Stomach (tissue), 9 donors: Measurements from ENCODE around the gene DPP10. TPM values are rescaled to one million over a fixed set of nuclear protein-coding genes. Genes with fewer than 3 reads are reported as not detected.

Experiments used
- DNase-seq, 2 donors: peaks; one replicate each; pipeline versions ENCODE4 v3.0.0 to v3.0.0-alpha.2; 2013 to 2019
- H3K27ac ChIP-seq, 5 donors: fragments of 200-600 bp in 4 of 5; sonication (generic) in 4 of 5; one replicate each; pipeline ENCODE4 v1.5.1; 2013 to 2019; ENCODE audit warnings: mild to moderate bottlenecking in 1 of 5, moderate library complexity in 1 of 5
- H3K27me3 ChIP-seq, 3 donors: fragments of 200-600 bp; sonication (generic); one replicate each; pipeline ENCODE4 v1.5.1; 2017 to 2019; ENCODE audit warnings: mixed run types in 1 of 3
- H3K36me3 ChIP-seq, 4 donors: fragments of 200-600 bp; sonication (generic); 1 replicate in 3 of 4; 2 replicates in 1 of 4; pipeline ENCODE4 v1.5.1; 2016 to 2019
- H3K4me1 ChIP-seq, 4 donors: fragments of 200-600 bp; sonication (generic); one replicate each; pipeline ENCODE4 v1.5.1; 2016 to 2019
- H3K4me3 ChIP-seq, 4 donors: fragments of 200-600 bp; sonication (generic) in 3 of 4; one replicate each; pipeline ENCODE4 v1.5.1; 2016 to 2019; ENCODE audit warnings: mild to moderate bottlenecking in 1 of 4
- H3K9me3 ChIP-seq, 4 donors: fragments of 200-600 bp; sonication (generic); one replicate each; pipeline ENCODE4 v1.5.1; 2016 to 2019
- CTCF ChIP-seq, 7 experiments: fragments of 450-650 bp in 4 of 7; fragments of 200-600 bp in 3 of 7; sonication (generic) in 3 of 7; IDR thresholded peaks; one replicate each; pipeline ENCODE4 v1.5.1; 2016 to 2019; ENCODE audit warnings: antibody characterized with exemption in 7 of 7, control low read depth in 2 of 7, mild to moderate bottlenecking in 1 of 7
- EP300 ChIP-seq: sonication (generic); formaldehyde crosslinking; IDR thresholded peaks from one replicate; pipeline ENCODE4 v1.6.1; 2017; ENCODE audit warnings: antibody characterized with exemption
- POLR2A ChIP-seq, 4 donors: fragments of 450-650 bp; IDR thresholded peaks; one replicate each; pipeline ENCODE4 v1.6.1; 2016; ENCODE audit warnings: antibody characterized with exemption in 4 of 4, control low read depth in 2 of 4, mild to moderate bottlenecking in 1 of 4, moderate library complexity in 1 of 4
- POLR2AphosphoS5 ChIP-seq, 3 donors: sonication (generic); formaldehyde crosslinking; IDR thresholded peaks; one replicate each; pipeline ENCODE4 v1.6.1; 2016; ENCODE audit warnings: antibody characterized with exemption in 3 of 3
- WGBS, 5 donors: extraction: QIAGEN DNeasy Blood & Tissue Kit in 3 of 5; methylation state at CpG; one replicate each; pipeline versions ENCODE4 v1.1.5 to v1.1.7; 2013 to 2018; 5-methylcytosine and 5-hydroxymethylcytosine counted together
- intact Hi-C: fragments of 100-400 bp; cut with DNase I; formaldehyde crosslinking; loops from one replicate; pipeline ENCODE4 v1.15.1; 2023; ENCODE audit warnings: low total_unique reads
- polyA plus RNA-seq, 3 donors: library from polyadenylated mRNA; stranded (reverse); fragments of 200-250 nt; gene quantifications; one replicate each; pipeline ENCODE4 v1.2.3, GENCODE V29; 2013
- total RNA-seq, 5 donors: library from RNA; depleted of rRNA; stranded (reverse); fragments of >200 nt; gene quantifications; one replicate each; pipeline versions ENCODE4 v1.1.0 to v1.2.3, GENCODE V29; 2014 to 2016
- donor health status: healthy with polysubstance abuse.
- donor health status: Bipolar disorder and iron deficiency.
- donor health status: healthy.

DPP10 gene
- total and polyA plus RNA-seq, 8 donors, result 0.18 to 15.6 (median 2.0) TPM; not detected in 1

- TF ChIP-seq POLR2AphosphoS5 (IDR thresholded peaks at IDR 0.05) (no peak), POLR2A (IDR thresholded peaks at IDR 0.05) (no peak), CTCF (IDR thresholded peaks at IDR 0.05) (no peak), EP300 (no peak)
- 83 to 90% (median 87%) methylated on average over 4 of the region's 4 CpGs for WGBS, 5 donors
- Histone ChIP-seq H3K4me3 (no peak overlapping the region), H3K4me1 (no peaks in the 10 kb centered on the region), H3K9me3 (peaks cover 0 to 3% (median 0%) of the 10 kb centered on the region in 4 donors), H3K36me3 (no peaks in the 10 kb centered on the region), H3K27ac (no peak overlapping the region), H3K27me3 (no peaks in the 10 kb centered on the region)
- intact Hi-C loops, result no loop called here
- no peak for DNase-seq
Observed at GRCh38 chr2:115541814-115542213, 1099.4 kb downstream of the DPP10 start.

GRCh38 chr2:115542331-115542730, 1099.9 kb downstream of the DPP10 start:
- 59 to 70% (median 61%) methylated on average over 1 of the region's 1 CpG for WGBS, 5 donors
- H3K36me3 ChIP-seq, result no peaks in the 10 kb centered on the region
- intact Hi-C loops, result no loop called here
- no peak overlapping the region for H3K4me3 ChIP-seq
- no peak overlapping the region for H3K27ac ChIP-seq
- TF ChIP-seq CTCF (IDR thresholded peaks at IDR 0.05), result no peak
- no peak for TF ChIP-seq POLR2A (IDR thresholded peaks at IDR 0.05)
- TF ChIP-seq EP300, result no peak
- TF ChIP-seq POLR2AphosphoS5 (IDR thresholded peaks at IDR 0.05), result no peak
- no peaks in the 10 kb centered on the region for H3K27me3 ChIP-seq
- no peak for DNase-seq
- no peaks in the 10 kb centered on the region for H3K4me1 ChIP-seq
- H3K9me3 ChIP-seq, result peaks cover 0 to 3% (median 0%) of the 10 kb centered on the region in 4 donors

- Histone ChIP-seq H3K4me1 (no peaks in the 10 kb centered on the region), H3K9me3 (no peaks in the 10 kb centered on the region), H3K27ac (no peak overlapping the region), H3K27me3 (no peaks in the 10 kb centered on the region), H3K4me3 (no peak overlapping the region), H3K36me3 (no peaks in the 10 kb centered on the region)
- TF ChIP-seq EP300, result no peak
- TF ChIP-seq CTCF (IDR thresholded peaks at IDR 0.05), result no peak
- no peak for TF ChIP-seq POLR2AphosphoS5 (IDR thresholded peaks at IDR 0.05)
- TF ChIP-seq POLR2A (IDR thresholded peaks at IDR 0.05), result no peak
- 71 to 80% (median 77%) methylated on average over 5 of the region's 5 CpGs for whole genome bisulfite sequencing, 5 donors
- intact Hi-C loops, result no loop called here
- no peak for DNase-seq
Observed at GRCh38 chr2:115543024-115543423, 1100.6 kb downstream of the DPP10 start.

GRCh38 chr2:115543461-115543860, 1101.0 kb downstream of the DPP10 start:
- no peak for DNase-seq
- Histone ChIP-seq H3K4me3 (no peak overlapping the region), H3K36me3 (no peaks in the 10 kb centered on the region), H3K4me1 (no peaks in the 10 kb centered on the region), H3K27ac (no peak overlapping the region), H3K27me3 (no peaks in the 10 kb centered on the region), H3K9me3 (no peaks in the 10 kb centered on the region)
- intact Hi-C loops, result no loop called here
- 84 to 91% (median 90%) methylated on average over 4 of the region's 4 CpGs for WGBS, 5 donors
- TF ChIP-seq POLR2AphosphoS5 (IDR thresholded peaks at IDR 0.05) (no peak), CTCF (IDR thresholded peaks at IDR 0.05) (no peak), EP300 (no peak), POLR2A (IDR thresholded peaks at IDR 0.05) (no peak)
